NK-92 treated with Interleukin-12 subunit alpha and Interleukin-12 subunit beta, amount 100 ng/mL, for 24 hours (cell line): ENCODE results near the gene SEC31A.
"Not testable (repeated sequence)": the region's sequence is repeated elsewhere in the genome, so short reads cannot be mapped to it uniquely, and the experiment has no call there.

Experiments
- DNase-seq: peaks from one replicate; lab custom pipeline; 2025; lab: John Stamatoyannopoulos, UW

Gene SEC31A

DNA sequence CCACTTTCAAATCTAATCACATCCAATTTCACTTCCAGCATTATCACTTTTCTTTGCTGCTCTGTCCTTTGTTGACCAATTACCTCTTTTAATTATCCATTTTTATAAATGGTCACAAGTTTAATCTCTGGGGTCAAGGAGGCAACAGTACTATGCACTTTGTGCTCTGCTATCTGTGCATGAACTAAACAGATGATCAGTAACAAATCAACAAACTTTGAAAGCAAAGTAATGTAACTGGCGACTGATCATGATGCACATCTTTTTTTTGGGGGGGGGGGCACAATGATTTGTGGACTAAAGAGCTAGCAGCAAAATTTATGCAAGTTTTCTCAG, 1.5 kb upstream of the SEC31A start:
- DNase-seq = no peak

DNA sequence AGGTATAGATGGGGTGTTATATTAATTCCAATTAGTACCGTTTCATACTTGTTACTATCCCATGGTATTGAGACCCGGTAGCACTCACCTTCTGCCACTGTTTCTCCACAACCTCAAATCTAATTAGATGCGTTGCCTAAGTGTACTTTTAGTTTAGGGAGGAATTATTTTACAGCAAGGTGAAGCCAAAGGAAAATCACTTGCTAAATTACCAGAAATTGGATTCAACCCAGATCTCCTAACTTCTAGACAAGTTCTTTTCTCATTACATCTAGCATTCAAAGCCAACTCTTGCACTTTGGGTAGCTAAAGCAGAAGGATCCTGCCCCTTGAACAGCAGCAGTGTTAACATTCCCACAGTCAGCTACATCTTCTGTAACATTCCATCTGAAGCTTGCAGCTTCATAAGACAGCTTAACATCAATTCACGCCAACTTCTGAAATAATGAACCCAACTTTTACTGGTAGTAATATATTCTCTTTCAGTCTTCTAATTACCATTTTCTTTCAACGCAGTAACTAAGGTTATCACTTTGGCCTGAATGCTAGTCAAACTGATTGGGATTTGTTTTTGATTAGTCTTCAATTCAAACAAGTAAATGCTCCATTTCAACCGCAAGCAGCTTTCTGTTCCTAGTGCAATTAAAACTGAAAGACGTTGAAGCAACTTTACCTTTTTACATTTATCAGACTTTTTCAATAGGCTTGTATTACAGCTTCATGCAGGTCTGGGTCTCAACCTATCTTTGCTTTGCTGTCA, 934 bp upstream of the SEC31A start:
- DNase-seq = no peak

DNA sequence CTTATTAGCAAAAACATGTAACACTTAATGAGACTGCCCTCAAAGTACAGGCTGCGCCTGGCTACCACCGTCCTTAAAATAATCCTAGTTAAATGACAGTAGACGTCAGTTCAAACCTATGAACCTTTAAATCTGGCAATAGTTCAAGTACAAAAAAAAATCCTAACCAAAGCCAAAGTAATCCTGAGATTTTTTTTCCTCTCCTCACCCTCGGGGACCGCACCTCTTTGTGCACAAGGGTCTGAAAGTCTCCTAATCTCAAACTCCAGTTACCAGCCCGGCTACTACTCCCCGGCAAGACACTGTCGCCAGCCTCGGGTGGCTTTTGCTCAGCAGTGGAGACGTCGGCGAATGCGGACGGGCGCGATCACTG, 439 bp downstream of the SEC31A start:
- no peak for DNase-seq

DNA sequence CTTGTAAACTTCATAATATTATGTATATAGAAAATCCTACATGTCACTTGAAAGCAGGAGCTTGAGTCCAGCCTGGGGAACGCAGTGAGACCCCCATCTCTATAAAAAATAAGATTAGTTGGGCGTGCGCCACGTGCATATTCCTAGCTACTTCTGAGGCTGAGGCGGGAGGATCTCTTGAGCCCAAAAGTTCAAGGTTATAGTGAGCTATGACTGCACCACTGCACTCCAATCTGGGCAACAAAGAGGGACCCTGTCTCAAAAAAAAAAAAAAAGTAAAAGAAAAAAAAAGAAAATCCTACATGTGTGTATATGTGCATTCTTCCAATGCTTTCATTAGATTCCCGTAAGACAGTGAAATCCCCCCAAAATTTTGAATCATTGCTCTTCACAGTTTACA, 1.7 kb downstream of the SEC31A start:
- DNase-seq = no peak

DNA sequence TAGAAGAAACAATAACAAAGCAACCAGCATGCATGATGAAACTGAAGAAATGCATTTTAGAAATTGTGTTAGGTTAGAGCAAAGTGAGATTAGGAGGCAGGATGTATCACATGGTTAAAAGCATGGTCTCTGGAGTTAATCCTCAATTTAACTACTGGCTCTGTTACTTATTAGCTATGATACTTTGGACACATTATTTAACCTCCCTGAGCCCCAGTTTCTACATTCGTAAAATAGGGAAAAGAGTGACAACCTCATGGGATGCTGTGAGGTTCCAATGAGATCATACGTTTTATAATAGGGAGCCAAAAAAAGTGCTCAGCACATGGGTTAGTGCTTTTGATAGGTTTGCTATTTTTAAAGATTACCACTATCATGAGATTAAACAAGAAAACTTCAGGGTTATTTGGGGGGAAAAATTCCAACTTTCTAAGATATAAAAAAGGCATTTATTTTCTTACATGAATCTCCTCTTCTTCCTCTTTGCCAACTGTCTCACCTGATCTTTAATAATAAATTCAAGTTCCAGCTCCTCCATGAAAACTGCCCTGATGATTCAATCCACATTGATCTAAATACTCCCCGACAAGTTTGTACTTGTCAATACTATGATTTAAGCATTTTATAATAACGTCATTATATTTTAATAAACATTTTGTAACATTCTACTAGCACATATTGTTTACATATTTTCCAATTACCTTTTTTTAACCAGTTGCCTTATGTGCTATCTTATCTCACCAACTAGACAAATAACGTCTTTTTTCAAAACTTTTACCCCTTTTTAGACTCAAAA, 4.6 kb downstream of the SEC31A start:
- no peak for DNase-seq

GRCh38 chr4:82885410-82885809, 5.5 kb downstream of the SEC31A start:
- no peak for DNase-seq

DNA sequence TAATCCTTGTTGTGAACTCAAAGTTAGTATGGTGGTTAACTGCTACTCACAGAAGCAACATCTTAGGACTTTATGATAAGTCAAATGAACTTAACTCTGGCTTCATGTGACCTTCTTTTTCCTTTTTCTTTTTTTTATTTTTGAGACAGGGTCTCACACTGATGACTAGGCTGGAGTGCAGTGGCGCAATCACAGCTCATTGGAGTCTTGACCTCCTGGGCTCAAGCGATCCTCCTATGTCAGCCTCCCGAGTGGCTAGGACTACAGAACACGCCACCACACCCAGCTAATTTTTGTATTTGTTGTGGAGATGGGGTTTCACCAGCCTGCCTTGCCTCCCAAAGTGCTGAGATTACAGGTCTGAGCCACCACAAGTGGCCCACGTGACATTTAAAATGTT, 22.4 kb downstream of the SEC31A start:
- no peak for DNase-seq

DNA sequence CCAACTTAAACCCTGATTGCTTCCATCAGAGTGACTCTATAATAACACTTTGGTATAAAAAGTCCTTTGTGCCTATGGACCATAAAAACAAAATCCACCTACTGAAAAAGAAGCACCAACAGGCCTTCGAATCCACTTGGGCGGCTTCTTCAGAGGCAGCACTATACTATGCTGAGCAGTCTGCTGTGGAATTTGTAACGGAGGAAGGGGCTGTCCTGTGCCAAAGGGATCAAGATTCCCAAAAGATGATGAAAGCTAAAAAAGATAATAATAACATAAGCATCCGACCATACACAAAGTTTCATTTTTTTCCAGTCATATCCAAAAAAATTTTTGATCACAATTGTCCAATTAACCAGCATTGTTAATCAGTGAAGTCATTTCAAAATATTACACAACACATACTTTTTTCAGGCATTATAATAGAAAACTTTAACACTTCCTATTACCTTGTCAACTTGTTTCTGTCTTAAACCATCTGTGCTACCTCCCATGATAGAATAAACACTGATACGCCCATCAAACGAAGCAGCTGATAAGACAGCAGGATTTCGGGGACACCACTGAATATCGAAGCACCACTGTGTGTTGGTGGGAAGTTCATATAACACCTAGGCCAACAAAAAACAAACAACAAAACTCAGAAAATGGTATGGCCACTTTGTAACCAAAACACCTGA, 24.1 kb downstream of the SEC31A start:
- no peak for DNase-seq

- not testable (repeated sequence) for DNase-seq
Measured at GRCh38 chr4:82866033-82866432, 24.9 kb downstream of the SEC31A start.

GRCh38 chr4:82865592-82865991, 25.4 kb downstream of the SEC31A start:
- DNase-seq = no peak

DNA sequence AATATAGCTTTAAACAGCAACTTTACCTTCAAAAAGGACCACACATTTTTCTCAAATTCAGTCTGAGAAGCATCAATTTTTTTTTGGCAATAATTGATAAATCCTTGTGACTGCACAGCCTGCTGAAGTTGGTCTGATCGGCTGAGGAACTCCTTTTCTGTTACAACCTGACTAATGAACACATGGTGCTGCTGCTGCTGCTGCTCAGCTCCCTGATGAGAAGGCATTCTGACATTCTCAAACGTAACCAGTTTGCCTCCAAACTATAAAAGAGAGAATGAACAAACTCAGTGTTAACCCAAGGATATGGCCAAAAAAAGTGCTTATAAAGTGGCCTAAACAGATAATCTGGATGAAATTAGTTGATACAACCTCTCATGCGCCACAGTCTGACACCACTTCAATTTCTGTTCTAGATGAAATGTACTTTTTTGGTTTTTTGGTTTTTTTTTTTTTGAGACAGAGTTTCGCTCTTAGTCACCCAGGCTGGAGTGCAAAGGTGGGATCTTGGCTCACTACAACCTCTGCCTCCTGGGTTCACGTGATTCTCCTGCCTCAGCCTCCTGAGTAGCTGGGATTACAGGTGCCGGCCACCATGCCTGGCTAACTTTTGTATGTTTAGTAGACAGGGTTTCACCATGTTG, 26.5 kb downstream of the SEC31A start:
- DNase-seq = no peak

- no peak for DNase-seq
Measured at GRCh38 chr4:82861529-82861928, 29.4 kb downstream of the SEC31A start.

GRCh38 chr4:82860487-82860886, 30.5 kb downstream of the SEC31A start:
- DNase-seq = not testable (repeated sequence)

DNA sequence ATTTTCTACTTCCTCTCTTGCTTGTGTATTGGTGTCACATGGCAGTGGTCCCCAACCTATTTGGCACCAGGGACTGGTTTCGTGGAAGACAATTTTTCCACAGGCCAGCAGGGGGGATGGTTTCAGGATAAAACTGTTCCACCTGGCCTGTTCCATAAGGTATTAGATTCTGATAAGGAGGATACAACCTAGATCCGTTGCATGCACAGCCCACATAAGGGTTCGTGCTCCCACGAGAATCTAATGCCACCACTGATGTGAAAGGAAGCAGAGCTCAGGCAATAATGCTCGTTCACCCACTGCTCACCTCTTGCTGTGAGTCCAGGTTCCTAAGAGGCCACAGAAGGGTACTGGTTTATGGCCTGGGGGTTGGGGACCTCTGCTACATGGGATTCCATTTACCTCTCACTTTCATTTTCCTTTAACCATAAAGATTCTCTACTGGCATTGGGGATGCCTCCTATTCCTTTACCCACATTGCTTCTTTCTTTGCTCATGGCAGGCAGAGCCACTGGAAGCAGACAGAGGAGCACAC, 38.1 kb downstream of the SEC31A start:
- DNase-seq = no peak

DNA sequence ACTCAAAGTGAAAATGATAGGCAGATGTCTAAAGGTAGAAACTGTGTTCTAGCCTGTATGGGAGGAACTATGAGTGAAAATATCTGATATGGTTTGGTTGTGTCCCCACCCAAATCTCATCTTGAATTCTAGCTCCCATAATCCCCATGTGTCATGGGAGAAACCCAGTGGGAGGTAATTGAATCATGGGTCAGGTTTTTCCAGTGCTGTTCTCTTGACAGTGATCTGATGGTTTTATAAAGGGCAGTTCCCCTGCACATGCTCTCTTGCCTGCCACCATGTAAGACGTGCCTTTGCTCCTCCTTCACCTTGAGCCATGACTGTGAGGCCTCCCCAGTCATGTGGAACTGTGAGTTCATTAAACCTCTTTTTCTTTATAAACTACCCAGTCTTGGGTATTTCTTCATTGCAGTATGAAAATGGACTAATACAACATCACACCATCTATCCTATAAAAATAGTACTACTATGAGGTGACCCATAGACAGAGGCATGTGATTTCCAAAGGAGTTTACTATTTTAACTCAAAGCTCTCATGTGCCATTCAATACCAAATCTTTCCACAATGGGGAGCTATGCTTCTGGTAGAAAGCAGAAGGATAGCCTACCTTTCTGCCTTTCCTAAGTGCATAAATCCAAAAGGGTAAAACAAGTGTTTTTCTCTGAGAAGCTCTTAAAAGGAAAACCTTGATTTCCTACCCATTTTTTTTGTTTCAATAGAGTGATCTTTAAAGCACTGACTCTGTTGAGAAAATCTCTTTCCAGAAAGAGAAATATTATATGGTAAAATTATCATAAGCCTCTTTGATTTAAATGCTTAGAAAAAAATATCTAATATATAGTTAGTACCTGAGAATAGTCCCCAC, 38.8 kb downstream of the SEC31A start:
- DNase-seq = no peak

DNA sequence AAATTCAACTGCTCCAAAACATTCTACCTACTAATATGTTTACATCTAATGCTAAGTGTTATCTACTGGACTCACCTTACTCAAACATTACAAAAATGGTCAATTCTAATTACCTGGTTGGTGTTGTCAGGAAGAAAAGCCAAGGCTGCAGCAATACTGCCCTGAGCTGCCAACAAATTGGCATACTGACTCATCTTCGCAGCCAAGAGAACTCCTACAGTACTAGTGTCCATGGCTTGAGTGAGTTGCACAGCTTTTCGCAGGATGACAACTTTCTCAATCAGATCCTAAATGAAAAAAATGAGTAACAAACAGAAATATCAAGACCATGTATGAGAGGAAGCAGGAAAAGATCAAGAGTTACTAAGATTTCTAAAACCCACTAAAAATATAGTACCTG, 39.6 kb downstream of the SEC31A start:
- DNase-seq = no peak

- no peak for DNase-seq
Measured at GRCh38 chr4:82850684-82851083, 40.3 kb downstream of the SEC31A start.

GRCh38 chr4:82848706-82849105, 42.2 kb downstream of the SEC31A start:
- DNase-seq = no peak

DNA sequence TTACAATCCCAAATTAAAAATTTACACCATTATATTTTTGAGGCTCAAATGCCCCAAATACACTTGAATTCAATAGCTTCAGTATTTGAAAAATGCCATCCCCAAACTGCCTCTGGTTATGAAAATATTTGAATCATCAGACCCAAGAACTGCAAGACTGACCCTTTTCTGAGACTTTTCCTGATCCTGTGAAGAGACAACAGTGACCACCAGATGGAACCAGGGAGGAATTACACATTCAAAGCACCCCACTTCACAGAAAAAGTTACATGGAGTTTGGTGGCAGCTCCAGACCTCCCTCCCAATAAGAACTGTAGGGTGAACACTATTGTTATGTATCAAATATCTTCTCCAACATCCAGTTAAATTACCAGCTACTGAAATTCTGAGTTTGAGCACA, 48.4 kb downstream of the SEC31A start:
- DNase-seq = no peak

DNA sequence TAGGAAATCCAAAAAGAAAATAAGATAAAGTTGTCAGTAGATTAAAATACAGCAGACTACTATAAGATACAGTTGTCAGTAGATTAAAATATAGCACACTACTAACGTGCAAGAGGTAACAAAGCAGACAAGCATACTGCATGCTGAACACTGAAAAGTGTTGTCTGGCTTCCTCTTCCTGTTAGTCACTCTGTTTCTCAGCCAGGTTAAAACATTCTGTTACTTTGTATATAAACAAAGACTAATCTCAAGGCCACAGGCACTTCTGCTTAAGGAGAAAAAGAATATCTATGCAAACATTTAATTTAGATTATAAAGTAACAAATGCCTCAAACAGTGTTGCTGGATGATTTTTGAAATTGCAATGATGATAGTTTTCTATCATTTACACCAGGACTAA, 51.3 kb downstream of the SEC31A start:
- no peak for DNase-seq

DNA sequence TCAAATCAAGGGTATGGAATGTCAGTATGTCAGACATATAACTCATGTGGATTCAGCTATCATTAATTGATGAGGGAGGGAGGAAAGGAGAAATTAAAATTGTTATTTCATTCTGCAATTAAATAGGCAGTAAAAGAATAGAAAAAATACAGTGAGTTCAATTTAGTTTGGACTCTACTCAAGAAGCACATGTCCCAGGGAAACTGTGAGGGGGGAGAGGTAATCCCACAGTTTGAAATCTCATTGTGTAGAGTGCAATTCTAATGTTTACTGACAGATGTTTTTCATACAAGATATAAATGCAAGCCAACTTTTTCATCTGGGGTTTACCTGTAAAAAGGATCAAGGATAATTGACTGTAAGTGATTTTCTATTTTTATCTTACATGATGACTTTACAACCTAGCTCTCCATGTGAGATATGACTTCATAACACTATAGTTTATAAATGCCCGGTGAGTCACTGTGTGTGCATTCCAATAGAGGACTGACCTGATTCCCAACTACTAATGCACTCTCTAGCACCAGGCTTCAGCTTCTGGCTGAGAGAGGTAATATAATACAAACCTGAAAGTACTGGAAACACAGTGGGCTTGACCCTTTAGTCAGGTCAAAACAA, 57.1 kb downstream of the SEC31A start:
- no peak for DNase-seq
